ENCODE data around the gene COLEC11. TPM values are rescaled to one million over a fixed set of nuclear protein-coding genes. Genes with fewer than 3 reads are reported as not detected.

Gene COLEC11
- total RNA-seq, 2 experiments from 2014 or later, result 0.47 TPM; not detected in 1

DNA sequence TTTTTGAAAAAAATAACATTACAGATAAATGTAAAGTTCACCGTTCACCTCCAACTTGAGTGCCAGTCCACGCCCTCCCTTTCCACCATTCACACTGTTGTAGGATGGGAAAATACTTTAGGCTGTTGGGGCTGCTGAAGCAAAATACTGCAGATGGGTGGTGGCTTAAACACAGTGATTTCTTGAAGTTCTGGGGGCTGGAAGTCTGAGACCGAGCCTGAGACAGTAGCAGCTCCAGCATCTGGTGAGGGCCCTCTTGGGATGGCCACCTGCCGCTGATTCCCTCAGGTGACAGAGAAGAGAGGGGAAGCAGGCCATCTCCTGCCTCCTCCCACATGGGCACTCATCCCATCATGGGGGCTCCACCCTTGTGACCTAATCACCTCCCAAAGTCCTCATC, 80.8 kb downstream of the COLEC11 start:
- TF ChIP-seq, protein P1, sequence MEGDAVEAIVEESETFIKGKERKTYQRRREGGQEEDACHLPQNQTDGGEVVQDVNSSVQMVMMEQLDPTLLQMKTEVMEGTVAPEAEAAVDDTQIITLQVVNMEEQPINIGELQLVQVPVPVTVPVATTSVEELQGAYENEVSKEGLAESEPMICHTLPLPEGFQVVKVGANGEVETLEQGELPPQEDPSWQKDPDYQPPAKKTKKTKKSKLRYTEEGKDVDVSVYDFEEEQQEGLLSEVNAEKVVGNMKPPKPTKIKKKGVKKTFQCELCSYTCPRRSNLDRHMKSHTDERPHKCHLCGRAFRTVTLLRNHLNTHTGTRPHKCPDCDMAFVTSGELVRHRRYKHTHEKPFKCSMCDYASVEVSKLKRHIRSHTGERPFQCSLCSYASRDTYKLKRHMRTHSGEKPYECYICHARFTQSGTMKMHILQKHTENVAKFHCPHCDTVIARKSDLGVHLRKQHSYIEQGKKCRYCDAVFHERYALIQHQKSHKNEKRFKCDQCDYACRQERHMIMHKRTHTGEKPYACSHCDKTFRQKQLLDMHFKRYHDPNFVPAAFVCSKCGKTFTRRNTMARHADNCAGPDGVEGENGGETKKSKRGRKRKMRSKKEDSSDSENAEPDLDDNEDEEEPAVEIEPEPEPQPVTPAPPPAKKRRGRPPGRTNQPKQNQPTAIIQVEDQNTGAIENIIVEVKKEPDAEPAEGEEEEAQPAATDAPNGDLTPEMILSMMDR (IDR thresholded peaks at IDR 0.05), result no peak
- Histone ChIP-seq H3K4me1 (ENCODE audit: insufficient read depth, low read length) (no peaks in the 10 kb centered on the region), H3K4me3 (ENCODE audit: low read length) (no peak overlapping the region), H3K27me3 (ENCODE audit: control insufficient read depth in 1 of 2, insufficient read depth in 2 of 2, low read length in 2 of 2) (no peaks in the 10 kb centered on the region), H3K9me3 (ENCODE audit: control insufficient read depth in 1 of 2, insufficient read depth in 1 of 2, low read length in 2 of 2) (no peaks in the 10 kb centered on the region), H3K27ac (ENCODE audit: low read depth in 1 of 2, low read length in 2 of 2) (no peak overlapping the region), H3K36me3 (ENCODE audit: insufficient read depth, low read length) (no peaks in the 10 kb centered on the region)
- H3K4me1 Mint-ChIP-seq (ENCODE audit: low read depth), result no peaks in the 10 kb centered on the region
- no peaks in the 10 kb centered on the region for H3K9me3 Mint-ChIP-seq
- ATAC-seq (ENCODE audit: poor library complexity), result no peak
- H3K27ac Mint-ChIP-seq, result no peak overlapping the region
- H3K36me3 Mint-ChIP-seq (ENCODE audit: low read depth), result no peaks in the 10 kb centered on the region
- H3K27me3 Mint-ChIP-seq, result no peaks in the 10 kb centered on the region
- POLR2A ChIA-PET, result no interaction called here
- H3K4me3 Mint-ChIP-seq, result no peak overlapping the region
- no peak for DNase-seq
- CTCF ChIA-PET, result no interaction called here
- intact Hi-C loops (cut with DNase I, micrococcal nuclease), result no loop called here

DNA sequence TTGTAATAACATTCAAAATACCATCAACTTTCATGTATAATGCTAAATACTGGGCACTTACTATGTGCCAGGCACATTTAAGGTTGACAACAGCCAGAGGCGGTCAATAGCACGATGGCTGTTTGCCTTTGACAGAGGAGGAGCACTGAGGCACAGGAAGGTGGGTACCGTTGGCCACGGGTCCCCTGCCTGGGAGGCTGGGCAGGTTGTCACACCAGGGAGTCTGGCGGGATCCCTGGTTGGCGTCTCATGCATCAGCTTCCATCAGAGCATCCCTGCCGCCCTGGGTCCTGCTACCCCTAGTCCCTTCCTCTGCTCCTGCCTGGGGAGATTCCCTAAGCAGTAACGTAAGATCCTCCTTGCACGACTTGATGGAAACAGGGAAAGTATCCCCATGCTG, 82.5 kb downstream of the COLEC11 start:
- no peaks in the 10 kb centered on the region for H3K4me1 ChIP-seq (ENCODE audit: insufficient read depth, low read length)
- Mint-ChIP-seq H3K9me3 (no peaks in the 10 kb centered on the region), H3K4me3 (no peak overlapping the region), H3K27me3 (no peaks in the 10 kb centered on the region), H3K36me3 (ENCODE audit: low read depth) (no peaks in the 10 kb centered on the region), H3K4me1 (ENCODE audit: low read depth) (no peaks in the 10 kb centered on the region), H3K27ac (no peak overlapping the region)
- no peaks in the 10 kb centered on the region for H3K27me3 ChIP-seq (ENCODE audit: control insufficient read depth in 1 of 2, insufficient read depth in 2 of 2, low read length in 2 of 2)
- H3K36me3 ChIP-seq (ENCODE audit: insufficient read depth, low read length), result no peaks in the 10 kb centered on the region
- H3K4me3 ChIP-seq (ENCODE audit: low read length), result no peak overlapping the region
- H3K27ac ChIP-seq (ENCODE audit: low read depth in 1 of 2, low read length in 2 of 2), result no peak overlapping the region
- ChIA-PET POLR2A (no interaction called here), CTCF (no interaction called here)
- no peak for ATAC-seq (ENCODE audit: poor library complexity)
- H3K9me3 ChIP-seq (ENCODE audit: control insufficient read depth in 1 of 2, insufficient read depth in 1 of 2, low read length in 2 of 2), result no peaks in the 10 kb centered on the region
- intact Hi-C loops (cut with DNase I, micrococcal nuclease), result no loop called here
- TF ChIP-seq, protein P1 (IDR thresholded peaks at IDR 0.05), result no peak
- no peak for DNase-seq

DNA sequence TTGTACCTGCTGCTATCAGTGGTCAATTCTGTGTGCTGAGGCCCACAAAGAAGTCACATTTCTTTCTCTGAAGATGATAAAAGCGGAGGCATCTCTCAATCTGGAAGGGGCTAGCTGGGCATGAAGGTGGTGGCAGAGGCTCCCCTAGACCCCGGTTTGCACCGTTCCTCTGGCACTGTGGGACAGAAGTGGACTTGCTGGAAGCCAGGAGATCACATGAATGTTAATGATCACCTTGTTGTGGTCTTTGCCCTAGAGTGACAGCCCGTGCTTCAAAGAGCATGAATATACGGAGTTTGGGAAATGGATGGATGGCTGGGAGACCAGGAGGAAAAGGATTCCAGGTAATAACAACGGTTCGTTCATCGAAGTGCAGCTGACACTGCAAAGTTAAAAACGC, 83.3 kb downstream of the COLEC11 start:
- Histone ChIP-seq H3K27me3 (ENCODE audit: control insufficient read depth in 1 of 2, insufficient read depth in 2 of 2, low read length in 2 of 2) (no peaks in the 10 kb centered on the region), H3K4me1 (ENCODE audit: insufficient read depth, low read length) (no peaks in the 10 kb centered on the region), H3K9me3 (ENCODE audit: control insufficient read depth in 1 of 2, insufficient read depth in 1 of 2, low read length in 2 of 2) (no peaks in the 10 kb centered on the region), H3K36me3 (ENCODE audit: insufficient read depth, low read length) (no peaks in the 10 kb centered on the region), H3K4me3 (ENCODE audit: low read length) (no peak overlapping the region), H3K27ac (ENCODE audit: low read depth in 1 of 2, low read length in 2 of 2) (no peak overlapping the region)
- no peaks in the 10 kb centered on the region for H3K27me3 Mint-ChIP-seq
- intact Hi-C loops (cut with DNase I, micrococcal nuclease), result no loop called here
- H3K27ac Mint-ChIP-seq, result no peak overlapping the region
- TF ChIP-seq, protein P1 (IDR thresholded peaks at IDR 0.05), result no peak
- no peak overlapping the region for H3K4me3 Mint-ChIP-seq
- ATAC-seq (ENCODE audit: poor library complexity) (no peak), DNase-seq (no peak)
- H3K9me3 Mint-ChIP-seq, result no peaks in the 10 kb centered on the region
- POLR2A ChIA-PET, result no interaction called here
- H3K4me1 Mint-ChIP-seq (ENCODE audit: low read depth), result no peaks in the 10 kb centered on the region
- CTCF ChIA-PET, result no interaction called here
- H3K36me3 Mint-ChIP-seq (ENCODE audit: low read depth), result no peaks in the 10 kb centered on the region
